WTC11 (cell line): ENCODE measurements around the gene PLCB3. TPM values are rescaled to one million over a fixed set of nuclear protein-coding genes. Genes with fewer than 3 reads are reported as not detected.

Source experiments
- ATAC-seq: fragments of 200-7000 bp; cut with Tn5 transposase; 2 replicates; pipeline ENCODE4 v1.10.0; 2021; ENCODE audit warnings: mild to moderate bottlenecking, moderate library complexity
- CTCF ChIA-PET: fragments of 300-600 bp; sonication (Branson Sonifier 250); formaldehyde crosslinking; loops from one replicate; lab custom pipeline; 2021; ENCODE audit warnings: antibody characterized with exemption; lab: Charles Lee
- POLR2A ChIA-PET: fragments of 350-600 bp; sonication (Branson Sonifier 250); formaldehyde crosslinking; loops from one replicate; lab custom pipeline; 2021; ENCODE audit warnings: antibody characterized with exemption; lab: Charles Lee
- DNase-seq: peaks from one replicate; pipeline ENCODE4 v3.0.0; 2021; ENCODE audit warnings: low spot score
- H3K27ac Mint-ChIP-seq: 2 replicates; pipeline ENCODE4 v1.8.0; 2021; ENCODE audit warnings: mixed read lengths
- H3K27me3 Mint-ChIP-seq: 2 replicates; pipeline ENCODE4 v1.8.0; 2021; ENCODE audit warnings: low read depth, mild to moderate bottlenecking, moderate library complexity, mixed read lengths
- H3K36me3 Mint-ChIP-seq: 2 replicates; pipeline ENCODE4 v1.8.0; 2021; ENCODE audit warnings: mixed read lengths
- H3K4me1 Mint-ChIP-seq: 2 replicates; pipeline ENCODE4 v1.8.0; 2022; ENCODE audit warnings: mixed read lengths
- H3K4me3 Mint-ChIP-seq: 2 replicates; pipeline ENCODE4 v1.8.0; 2021; ENCODE audit warnings: mild to moderate bottlenecking, moderate library complexity, mixed read lengths
- H3K9me3 Mint-ChIP-seq: 2 replicates; pipeline ENCODE4 v1.8.0; 2021; ENCODE audit warnings: mixed read lengths
- CBFB ChIP-seq: sonication (generic); formaldehyde crosslinking; IDR thresholded peaks from 2 replicates; pipeline ENCODE4 v1.8.1; 2022; ENCODE audit warnings: mild to moderate bottlenecking, low read depth, missing genetic modification reagents
- EMX1 ChIP-seq: fragments of 250-450 bp; sonication (Bioruptor Pico); IDR thresholded peaks from 2 replicates; pipeline ENCODE4 v1.8.0; 2021; ENCODE audit warnings: mild to moderate bottlenecking
- GRHL2 ChIP-seq: fragments of 250-450 bp; sonication (Bioruptor Pico); IDR thresholded peaks from 2 replicates; pipeline ENCODE4 v1.8.0; 2022; ENCODE audit warnings: mild to moderate bottlenecking, moderate library complexity; ENCODE audit not compliant: insufficient replicate concordance, severe bottlenecking
- GTF2I ChIP-seq: fragments of 250-450 bp; sonication (Bioruptor Pico); conservative IDR thresholded peaks from 2 replicates; pipeline ENCODE4 v1.4.0; 2021; ENCODE audit warnings: mild to moderate bottlenecking
- NFATC4 ChIP-seq: fragments of 250-450 bp; sonication (Bioruptor Pico); IDR thresholded peaks from 2 replicates; pipeline ENCODE4 v1.9.0; 2021; ENCODE audit warnings: mild to moderate bottlenecking
- SOX15 ChIP-seq: fragments of 250-450 bp; sonication (Bioruptor Pico); IDR thresholded peaks from 2 replicates; pipeline ENCODE4 v1.9.0; 2021; ENCODE audit warnings: mild to moderate bottlenecking
- SP1 ChIP-seq: sonication (generic); formaldehyde crosslinking; conservative IDR thresholded peaks from 2 replicates; pipeline ENCODE4 v1.8.1; 2022; ENCODE audit warnings: missing genetic modification reagents
- TCF7 ChIP-seq: sonication (generic); formaldehyde crosslinking; IDR thresholded peaks from 2 replicates; pipeline ENCODE4 v1.8.0; 2022; ENCODE audit warnings: mild to moderate bottlenecking, low read depth, missing genetic modification reagents, moderate library complexity
- TEAD4 ChIP-seq: sonication (generic); formaldehyde crosslinking; IDR thresholded peaks from 2 replicates; pipeline ENCODE4 v1.8.0; 2022; ENCODE audit warnings: mild to moderate bottlenecking, missing genetic modification reagents
- ZBTB21 ChIP-seq: sonication (generic); formaldehyde crosslinking; IDR thresholded peaks from 2 replicates; pipeline ENCODE4 v1.8.1; 2023; ENCODE audit warnings: mild to moderate bottlenecking, missing genetic modification reagents, borderline replicate concordance
- ZNF121 ChIP-seq: sonication (generic); formaldehyde crosslinking; IDR thresholded peaks from 2 replicates; pipeline ENCODE4 v1.8.0; 2023; ENCODE audit warnings: missing genetic modification reagents
- ZNF138 ChIP-seq: sonication (generic); formaldehyde crosslinking; conservative IDR thresholded peaks from 2 replicates; pipeline ENCODE4 v1.8.1; 2022; ENCODE audit warnings: mild to moderate bottlenecking, moderate library complexity, missing genetic modification reagents
- total RNA-seq: library from RNA; stranded (reverse); gene quantifications from 3 replicates; pipeline ENCODE4 v1.2.3, GENCODE V29; 2021
- TF ChIP-seq, protein P1 (sequence below): sonication (generic); formaldehyde crosslinking; conservative IDR thresholded peaks from 2 replicates; pipeline ENCODE4 v1.8.1; 2022; ENCODE audit warnings: mild to moderate bottlenecking, missing genetic modification reagents
- TF ChIP-seq, protein P2 (sequence below): fragments of 250-450 bp; sonication (Bioruptor Pico); IDR thresholded peaks from 2 replicates; pipeline ENCODE4 v1.8.0; 2021; ENCODE audit warnings: mild to moderate bottlenecking
- TF ChIP-seq, protein P3 (sequence below): sonication (generic); formaldehyde crosslinking; IDR thresholded peaks from 2 replicates; pipeline ENCODE4 v1.8.1; 2022; ENCODE audit warnings: low read depth, mild to moderate bottlenecking, moderate library complexity, missing genetic modification reagents, borderline replicate concordance
- TF ChIP-seq, protein P4 (sequence below): sonication (generic); formaldehyde crosslinking; IDR thresholded peaks from 2 replicates; pipeline ENCODE4 v1.8.1; 2022; ENCODE audit warnings: mild to moderate bottlenecking, missing genetic modification reagents, moderate library complexity, borderline replicate concordance

Gene PLCB3
- total RNA-seq, 1 experiment from 2014 or later = 97.4 TPM

DNA sequence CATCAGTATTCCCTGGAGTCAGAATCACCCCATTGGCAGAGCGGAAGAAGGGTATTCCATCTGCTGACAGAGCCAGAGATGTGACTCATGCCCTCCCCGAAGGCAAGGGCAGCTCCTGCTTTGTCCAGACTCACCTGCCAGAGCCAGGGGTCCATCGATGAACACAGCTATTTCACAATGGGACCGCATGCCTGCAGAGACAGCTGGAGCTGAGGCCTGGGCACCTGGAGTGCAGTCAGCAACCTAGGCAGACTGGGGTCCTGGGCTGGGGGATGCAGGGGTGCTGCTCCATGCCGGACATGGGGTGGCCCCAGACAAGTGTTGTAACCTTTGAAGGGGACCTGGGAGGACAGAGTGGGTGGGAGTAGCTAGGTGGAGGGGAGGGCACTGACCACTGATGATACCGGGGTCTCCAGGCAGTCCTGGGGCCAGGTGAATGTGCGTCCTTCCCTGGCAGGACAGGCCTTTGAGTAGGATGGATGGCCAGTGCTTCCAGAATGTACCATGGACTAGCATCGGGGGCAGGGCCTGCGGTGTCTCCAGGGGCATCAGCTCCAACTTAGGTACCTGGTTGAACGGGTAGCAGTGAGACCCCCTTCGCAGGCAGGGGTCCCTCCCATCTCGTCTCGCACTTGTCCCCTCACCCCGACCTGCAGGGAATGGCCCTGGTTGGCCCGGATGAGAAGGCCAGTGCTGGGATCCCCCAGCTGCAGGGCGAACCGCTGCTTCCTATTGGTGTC is 27.0 kb upstream of the PLCB3 start:
- Mint-ChIP-seq H3K4me3 (peak overlapping the region; percentile 81), H3K9me3 (no peaks in the 10 kb centered on the region), H3K27me3 (no peaks in the 10 kb centered on the region), H3K36me3 (no peaks in the 10 kb centered on the region), H3K27ac (no peak overlapping the region), H3K4me1 (peaks cover 16% of the 10 kb centered on the region)
- TF ChIP-seq, protein P1, sequence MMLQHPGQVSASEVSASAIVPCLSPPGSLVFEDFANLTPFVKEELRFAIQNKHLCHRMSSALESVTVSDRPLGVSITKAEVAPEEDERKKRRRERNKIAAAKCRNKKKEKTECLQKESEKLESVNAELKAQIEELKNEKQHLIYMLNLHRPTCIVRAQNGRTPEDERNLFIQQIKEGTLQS (CRISPR knock-in tag) = no peak
- TF ChIP-seq, protein P2, sequence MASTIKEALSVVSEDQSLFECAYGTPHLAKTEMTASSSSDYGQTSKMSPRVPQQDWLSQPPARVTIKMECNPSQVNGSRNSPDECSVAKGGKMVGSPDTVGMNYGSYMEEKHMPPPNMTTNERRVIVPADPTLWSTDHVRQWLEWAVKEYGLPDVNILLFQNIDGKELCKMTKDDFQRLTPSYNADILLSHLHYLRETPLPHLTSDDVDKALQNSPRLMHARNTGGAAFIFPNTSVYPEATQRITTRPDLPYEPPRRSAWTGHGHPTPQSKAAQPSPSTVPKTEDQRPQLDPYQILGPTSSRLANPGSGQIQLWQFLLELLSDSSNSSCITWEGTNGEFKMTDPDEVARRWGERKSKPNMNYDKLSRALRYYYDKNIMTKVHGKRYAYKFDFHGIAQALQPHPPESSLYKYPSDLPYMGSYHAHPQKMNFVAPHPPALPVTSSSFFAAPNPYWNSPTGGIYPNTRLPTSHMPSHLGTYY (CRISPR knock-in tag) = no peak
- TF ChIP-seq SOX15 (CRISPR knock-in tag) = no peak
- DNase-seq (no peak), ATAC-seq (no peak)
- ChIA-PET CTCF (interaction anchor here (0.7 to 2.1 kb wide), 4 partner anchors 17 to 45 kb away, joined by 3 to 7 read pairs (median 4); partner anchors contain the start of gene STIP1), POLR2A (interaction anchor here (1.0 kb wide), 1 partner anchor 20 kb away, joined by 3 read pairs; no protein-coding TSS in a partner anchor)

DNA sequence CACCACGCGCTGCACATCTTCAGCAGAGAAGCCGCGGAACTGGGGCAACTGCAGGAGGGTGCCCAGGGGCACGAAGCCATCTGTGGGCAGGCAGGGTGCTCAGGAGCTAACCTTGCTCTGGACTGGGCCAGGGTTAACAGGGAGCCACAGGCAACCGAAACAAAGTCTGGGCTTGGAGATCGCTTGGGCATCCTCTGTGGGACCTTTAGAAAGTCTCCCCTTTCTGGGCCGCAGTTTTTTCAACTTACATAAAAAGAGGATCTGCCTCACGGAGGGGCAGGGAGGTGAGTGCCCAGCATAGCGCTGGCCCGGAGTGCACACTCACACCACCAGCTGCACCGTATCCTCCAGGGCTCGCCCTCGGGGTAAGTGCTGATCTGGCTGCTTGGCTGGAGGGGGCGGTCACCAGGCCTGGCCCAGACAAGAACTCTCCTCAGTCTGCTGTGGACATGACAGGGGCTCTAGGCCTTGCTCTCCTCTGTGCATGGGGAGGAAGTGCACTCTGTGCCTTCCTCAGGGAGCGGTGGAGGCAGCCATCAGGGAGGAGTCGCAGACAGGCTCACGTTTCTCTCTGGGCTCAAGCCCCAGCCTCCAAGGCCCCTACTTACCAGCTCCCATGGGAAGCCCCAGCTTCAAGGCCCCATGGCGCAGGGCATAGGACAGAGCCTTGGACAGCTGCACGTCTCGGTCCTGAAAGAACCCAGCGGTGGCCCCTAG is 26.3 kb upstream of the PLCB3 start:
- Mint-ChIP-seq H3K27me3 (no peaks in the 10 kb centered on the region), H3K4me3 (peak overlapping the region; percentile 81), H3K27ac (peak overlapping the region; percentile 57), H3K4me1 (peaks cover 23% of the 10 kb centered on the region), H3K36me3 (no peaks in the 10 kb centered on the region), H3K9me3 (no peaks in the 10 kb centered on the region)
- TF ChIP-seq ZBTB21 (CRISPR knock-in tag) (no peak), EMX1 (CRISPR knock-in tag) (no peak), TCF7 (0 out of 2 replicates have a peak, but pooled peaks have one; percentile 48), NFATC4 (CRISPR knock-in tag) (no peak), ZNF121 (no peak), ZNF138 (CRISPR knock-in tag) (no peak), CBFB (CRISPR knock-in tag) (0 out of 2 replicates have a peak, but pooled peaks have one; percentile 5), GRHL2 (CRISPR knock-in tag) (no peak), GTF2I (no peak), TEAD4 (CRISPR knock-in tag) (no peak), SP1 (CRISPR knock-in tag) (0 out of 2 replicates have a peak, but pooled peaks have one; percentile 9)
- TF ChIP-seq, protein P3, sequence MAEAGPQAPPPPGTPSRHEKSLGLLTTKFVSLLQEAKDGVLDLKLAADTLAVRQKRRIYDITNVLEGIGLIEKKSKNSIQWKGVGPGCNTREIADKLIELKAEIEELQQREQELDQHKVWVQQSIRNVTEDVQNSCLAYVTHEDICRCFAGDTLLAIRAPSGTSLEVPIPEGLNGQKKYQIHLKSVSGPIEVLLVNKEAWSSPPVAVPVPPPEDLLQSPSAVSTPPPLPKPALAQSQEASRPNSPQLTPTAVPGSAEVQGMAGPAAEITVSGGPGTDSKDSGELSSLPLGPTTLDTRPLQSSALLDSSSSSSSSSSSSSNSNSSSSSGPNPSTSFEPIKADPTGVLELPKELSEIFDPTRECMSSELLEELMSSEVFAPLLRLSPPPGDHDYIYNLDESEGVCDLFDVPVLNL = no peak
- TF ChIP-seq, protein P4, sequence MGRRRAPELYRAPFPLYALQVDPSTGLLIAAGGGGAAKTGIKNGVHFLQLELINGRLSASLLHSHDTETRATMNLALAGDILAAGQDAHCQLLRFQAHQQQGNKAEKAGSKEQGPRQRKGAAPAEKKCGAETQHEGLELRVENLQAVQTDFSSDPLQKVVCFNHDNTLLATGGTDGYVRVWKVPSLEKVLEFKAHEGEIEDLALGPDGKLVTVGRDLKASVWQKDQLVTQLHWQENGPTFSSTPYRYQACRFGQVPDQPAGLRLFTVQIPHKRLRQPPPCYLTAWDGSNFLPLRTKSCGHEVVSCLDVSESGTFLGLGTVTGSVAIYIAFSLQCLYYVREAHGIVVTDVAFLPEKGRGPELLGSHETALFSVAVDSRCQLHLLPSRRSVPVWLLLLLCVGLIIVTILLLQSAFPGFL (CRISPR knock-in tag) = no peak
- CTCF ChIA-PET = interaction anchor here (0.5 to 3.8 kb wide), 10 partner anchors 10 to 1363 kb away, joined by 3 to 27 read pairs (median 7); partner anchors contain the start of genes ESRRA, FERMT3, MACROD1 and PLCB3
- no peak for ATAC-seq
- no peak for DNase-seq
- POLR2A ChIA-PET = interaction anchor here (0.6 to 1.0 kb wide), 2 partner anchors 19 to 21 kb away, joined by 3 read pairs; no protein-coding TSS in a partner anchor
